Tibial nerve (tissue), 4 donors: ENCODE measurements around the gene EP400.

Experiments
- EP300 ChIP-seq, 2 donors: sonication (generic); formaldehyde crosslinking; IDR thresholded peaks; one replicate each; pipeline ENCODE4 v1.6.1; 2017; ENCODE audit warnings: antibody characterized with exemption in 2 of 2, mild to moderate bottlenecking in 1 of 2
- POLR2A ChIP-seq, 2 donors: fragments of 450-650 bp; IDR thresholded peaks; one replicate each; pipeline ENCODE4 v1.6.1; 2017; ENCODE audit warnings: antibody characterized with exemption in 2 of 2, mild to moderate bottlenecking in 2 of 2, moderate library complexity in 2 of 2
- TF ChIP-seq, protein P1 (sequence below), 5 experiments: fragments of 200-600 bp in 3 of 5; fragments of 450-650 bp in 2 of 5; sonication (generic) in 3 of 5; IDR thresholded peaks; one replicate each; pipeline ENCODE4 v1.5.1; 2016 to 2019; ENCODE audit warnings: antibody characterized with exemption in 5 of 5, mild to moderate bottlenecking in 3 of 5, moderate library complexity in 2 of 5

DNA sequence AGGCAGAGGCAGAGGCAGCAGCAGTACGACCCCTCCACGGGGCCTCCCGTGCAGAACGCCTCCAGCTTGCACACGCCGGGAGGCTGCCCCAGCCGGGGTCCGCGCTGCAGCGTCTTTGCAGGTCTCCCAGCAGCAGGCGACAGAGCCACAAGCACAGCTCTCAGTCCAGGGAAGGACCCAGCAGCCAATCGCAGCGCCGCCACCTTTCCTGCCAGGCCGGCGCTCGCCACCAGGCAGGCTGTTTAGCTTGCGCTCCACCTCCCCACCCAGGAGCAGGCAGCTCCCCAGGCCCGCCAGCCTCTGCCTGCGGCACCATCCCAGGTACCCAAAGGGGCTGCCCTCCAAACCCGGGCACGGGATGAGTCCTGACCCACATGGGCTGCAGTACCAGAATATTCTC, 169.1 kb downstream of the EP400 start:
- TF ChIP-seq, protein P1, sequence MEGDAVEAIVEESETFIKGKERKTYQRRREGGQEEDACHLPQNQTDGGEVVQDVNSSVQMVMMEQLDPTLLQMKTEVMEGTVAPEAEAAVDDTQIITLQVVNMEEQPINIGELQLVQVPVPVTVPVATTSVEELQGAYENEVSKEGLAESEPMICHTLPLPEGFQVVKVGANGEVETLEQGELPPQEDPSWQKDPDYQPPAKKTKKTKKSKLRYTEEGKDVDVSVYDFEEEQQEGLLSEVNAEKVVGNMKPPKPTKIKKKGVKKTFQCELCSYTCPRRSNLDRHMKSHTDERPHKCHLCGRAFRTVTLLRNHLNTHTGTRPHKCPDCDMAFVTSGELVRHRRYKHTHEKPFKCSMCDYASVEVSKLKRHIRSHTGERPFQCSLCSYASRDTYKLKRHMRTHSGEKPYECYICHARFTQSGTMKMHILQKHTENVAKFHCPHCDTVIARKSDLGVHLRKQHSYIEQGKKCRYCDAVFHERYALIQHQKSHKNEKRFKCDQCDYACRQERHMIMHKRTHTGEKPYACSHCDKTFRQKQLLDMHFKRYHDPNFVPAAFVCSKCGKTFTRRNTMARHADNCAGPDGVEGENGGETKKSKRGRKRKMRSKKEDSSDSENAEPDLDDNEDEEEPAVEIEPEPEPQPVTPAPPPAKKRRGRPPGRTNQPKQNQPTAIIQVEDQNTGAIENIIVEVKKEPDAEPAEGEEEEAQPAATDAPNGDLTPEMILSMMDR (IDR thresholded peaks at IDR 0.05), result no peak
- TF ChIP-seq POLR2A (IDR thresholded peaks at IDR 0.05) (no peak), EP300 (IDR thresholded peaks at IDR 0.05) (no peak)
